ENCODE data around the gene ECSIT.

DNA sequence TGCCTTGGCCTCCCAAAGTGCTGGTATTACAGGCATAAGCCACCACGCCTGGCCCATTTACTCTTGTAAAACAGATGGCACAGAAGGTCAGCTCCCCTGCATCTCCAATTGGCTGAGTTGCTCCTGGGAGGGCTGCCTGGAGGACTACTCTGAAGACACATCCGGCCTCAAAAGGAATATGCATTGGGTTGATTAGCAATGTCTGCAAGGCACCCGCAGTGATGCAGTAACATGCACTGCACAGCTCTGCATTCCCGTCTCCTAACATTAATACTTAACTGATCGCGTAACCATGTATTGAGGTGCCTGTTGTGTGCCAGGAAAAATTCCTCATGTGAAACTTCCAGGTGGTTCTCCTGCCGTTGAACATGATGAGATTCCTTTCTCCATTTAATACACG lies 53.1 kb downstream of the ECSIT start:
- TF ChIP-seq RFX5 (IDR thresholded peaks at IDR 0.05; ENCODE audit: low read length) (no peak), JUND (IDR thresholded peaks at IDR 0.05) (no peak), MXI1 (IDR thresholded peaks at IDR 0.05; ENCODE audit: low read depth, low read length) (no peak), TEAD4 (IDR thresholded peaks at IDR 0.05; ENCODE audit: borderline replicate concordance, insufficient read depth) (no peak), RXRA (IDR thresholded peaks at IDR 0.05; ENCODE audit: borderline replicate concordance, low read depth) (no peak), TAF1 (IDR thresholded peaks at IDR 0.05; ENCODE audit: borderline replicate concordance, low read depth, low read length) (no peak), POLR2AphosphoS5 (IDR thresholded peaks at IDR 0.05; ENCODE audit: low read depth, low read length) (no peak)
- TF ChIP-seq, protein P1, sequence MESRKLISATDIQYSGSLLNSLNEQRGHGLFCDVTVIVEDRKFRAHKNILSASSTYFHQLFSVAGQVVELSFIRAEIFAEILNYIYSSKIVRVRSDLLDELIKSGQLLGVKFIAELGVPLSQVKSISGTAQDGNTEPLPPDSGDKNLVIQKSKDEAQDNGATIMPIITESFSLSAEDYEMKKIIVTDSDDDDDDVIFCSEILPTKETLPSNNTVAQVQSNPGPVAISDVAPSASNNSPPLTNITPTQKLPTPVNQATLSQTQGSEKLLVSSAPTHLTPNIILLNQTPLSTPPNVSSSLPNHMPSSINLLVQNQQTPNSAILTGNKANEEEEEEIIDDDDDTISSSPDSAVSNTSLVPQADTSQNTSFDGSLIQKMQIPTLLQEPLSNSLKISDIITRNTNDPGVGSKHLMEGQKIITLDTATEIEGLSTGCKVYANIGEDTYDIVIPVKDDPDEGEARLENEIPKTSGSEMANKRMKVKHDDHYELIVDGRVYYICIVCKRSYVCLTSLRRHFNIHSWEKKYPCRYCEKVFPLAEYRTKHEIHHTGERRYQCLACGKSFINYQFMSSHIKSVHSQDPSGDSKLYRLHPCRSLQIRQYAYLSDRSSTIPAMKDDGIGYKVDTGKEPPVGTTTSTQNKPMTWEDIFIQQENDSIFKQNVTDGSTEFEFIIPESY (IDR thresholded peaks at IDR 0.05; ENCODE audit: borderline replicate concordance, low read depth), result no peak
- TF ChIP-seq, protein P2, sequence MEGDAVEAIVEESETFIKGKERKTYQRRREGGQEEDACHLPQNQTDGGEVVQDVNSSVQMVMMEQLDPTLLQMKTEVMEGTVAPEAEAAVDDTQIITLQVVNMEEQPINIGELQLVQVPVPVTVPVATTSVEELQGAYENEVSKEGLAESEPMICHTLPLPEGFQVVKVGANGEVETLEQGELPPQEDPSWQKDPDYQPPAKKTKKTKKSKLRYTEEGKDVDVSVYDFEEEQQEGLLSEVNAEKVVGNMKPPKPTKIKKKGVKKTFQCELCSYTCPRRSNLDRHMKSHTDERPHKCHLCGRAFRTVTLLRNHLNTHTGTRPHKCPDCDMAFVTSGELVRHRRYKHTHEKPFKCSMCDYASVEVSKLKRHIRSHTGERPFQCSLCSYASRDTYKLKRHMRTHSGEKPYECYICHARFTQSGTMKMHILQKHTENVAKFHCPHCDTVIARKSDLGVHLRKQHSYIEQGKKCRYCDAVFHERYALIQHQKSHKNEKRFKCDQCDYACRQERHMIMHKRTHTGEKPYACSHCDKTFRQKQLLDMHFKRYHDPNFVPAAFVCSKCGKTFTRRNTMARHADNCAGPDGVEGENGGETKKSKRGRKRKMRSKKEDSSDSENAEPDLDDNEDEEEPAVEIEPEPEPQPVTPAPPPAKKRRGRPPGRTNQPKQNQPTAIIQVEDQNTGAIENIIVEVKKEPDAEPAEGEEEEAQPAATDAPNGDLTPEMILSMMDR (IDR thresholded peaks at IDR 0.05), result no peak
- TF ChIP-seq, protein P3, sequence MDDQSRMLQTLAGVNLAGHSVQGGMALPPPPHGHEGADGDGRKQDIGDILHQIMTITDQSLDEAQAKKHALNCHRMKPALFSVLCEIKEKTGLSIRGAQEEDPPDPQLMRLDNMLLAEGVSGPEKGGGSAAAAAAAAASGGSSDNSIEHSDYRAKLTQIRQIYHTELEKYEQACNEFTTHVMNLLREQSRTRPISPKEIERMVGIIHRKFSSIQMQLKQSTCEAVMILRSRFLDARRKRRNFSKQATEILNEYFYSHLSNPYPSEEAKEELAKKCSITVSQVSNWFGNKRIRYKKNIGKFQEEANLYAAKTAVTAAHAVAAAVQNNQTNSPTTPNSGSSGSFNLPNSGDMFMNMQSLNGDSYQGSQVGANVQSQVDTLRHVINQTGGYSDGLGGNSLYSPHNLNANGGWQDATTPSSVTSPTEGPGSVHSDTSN (IDR thresholded peaks at IDR 0.05), result no peak

Data from SK-N-SH (cell line).